OCI-LY3 (cell line): ENCODE results near the gene GRIN1.

ENCODE experiments used
- CTCF ChIP-seq: fragments of 200-600, 300-600 bp; sonication (generic); IDR thresholded peaks from 2 replicates; pipeline ENCODE4 v1.5.1; 2014; ENCODE audit warnings: antibody characterized with exemption, low read length, low read depth
- EZH2phosphoT487 ChIP-seq: fragments of 200-600 bp; shearing (Covaris generic); IDR thresholded peaks from 2 replicates; pipeline ENCODE4 v1.6.1; 2018; ENCODE audit warnings: antibody characterized with exemption, mixed run types, low read depth

GRCh38 chr9:137114220-137114612 lies 24.7 kb upstream of the GRIN1 start:
- no peak for TF ChIP-seq CTCF
- TF ChIP-seq EZH2phosphoT487: no peak
